ENCODE results near the gene CCDC12.
A peak's percentile ranks its signal among the peaks of the same experiment; 100 is the strongest.
"Not testable (repeated sequence)": the region's sequence is repeated elsewhere in the genome, so short reads cannot be mapped to it uniquely, and the experiment has no call there.

The CCDC12 gene

DNA sequence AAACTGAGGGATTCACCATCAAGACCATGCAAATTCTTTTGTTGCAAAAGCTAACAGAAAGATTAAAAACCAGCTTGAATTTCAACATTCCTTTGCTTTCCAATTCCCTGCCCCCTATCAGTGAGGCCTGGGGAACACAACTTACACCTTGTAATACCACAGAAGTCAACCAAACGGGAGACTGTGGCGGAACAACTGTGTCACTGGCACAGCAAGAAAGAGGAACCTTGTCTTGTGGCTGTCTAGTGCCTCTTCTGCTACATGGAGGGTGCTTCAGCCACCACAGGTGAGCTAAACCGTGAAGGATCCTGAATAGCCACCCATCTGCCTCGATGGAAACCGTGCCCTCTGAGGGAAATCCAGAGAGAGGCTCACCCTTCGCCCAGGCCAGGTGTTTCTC lies 11.4 kb downstream of the CCDC12 start:
- TF ChIP-seq, protein P1, sequence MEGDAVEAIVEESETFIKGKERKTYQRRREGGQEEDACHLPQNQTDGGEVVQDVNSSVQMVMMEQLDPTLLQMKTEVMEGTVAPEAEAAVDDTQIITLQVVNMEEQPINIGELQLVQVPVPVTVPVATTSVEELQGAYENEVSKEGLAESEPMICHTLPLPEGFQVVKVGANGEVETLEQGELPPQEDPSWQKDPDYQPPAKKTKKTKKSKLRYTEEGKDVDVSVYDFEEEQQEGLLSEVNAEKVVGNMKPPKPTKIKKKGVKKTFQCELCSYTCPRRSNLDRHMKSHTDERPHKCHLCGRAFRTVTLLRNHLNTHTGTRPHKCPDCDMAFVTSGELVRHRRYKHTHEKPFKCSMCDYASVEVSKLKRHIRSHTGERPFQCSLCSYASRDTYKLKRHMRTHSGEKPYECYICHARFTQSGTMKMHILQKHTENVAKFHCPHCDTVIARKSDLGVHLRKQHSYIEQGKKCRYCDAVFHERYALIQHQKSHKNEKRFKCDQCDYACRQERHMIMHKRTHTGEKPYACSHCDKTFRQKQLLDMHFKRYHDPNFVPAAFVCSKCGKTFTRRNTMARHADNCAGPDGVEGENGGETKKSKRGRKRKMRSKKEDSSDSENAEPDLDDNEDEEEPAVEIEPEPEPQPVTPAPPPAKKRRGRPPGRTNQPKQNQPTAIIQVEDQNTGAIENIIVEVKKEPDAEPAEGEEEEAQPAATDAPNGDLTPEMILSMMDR (IDR thresholded peaks at IDR 0.05; ENCODE audit: extremely low read depth, missing control alignments), result no peak
- no peak for DNase-seq (ENCODE audit: low spot score)

DNA sequence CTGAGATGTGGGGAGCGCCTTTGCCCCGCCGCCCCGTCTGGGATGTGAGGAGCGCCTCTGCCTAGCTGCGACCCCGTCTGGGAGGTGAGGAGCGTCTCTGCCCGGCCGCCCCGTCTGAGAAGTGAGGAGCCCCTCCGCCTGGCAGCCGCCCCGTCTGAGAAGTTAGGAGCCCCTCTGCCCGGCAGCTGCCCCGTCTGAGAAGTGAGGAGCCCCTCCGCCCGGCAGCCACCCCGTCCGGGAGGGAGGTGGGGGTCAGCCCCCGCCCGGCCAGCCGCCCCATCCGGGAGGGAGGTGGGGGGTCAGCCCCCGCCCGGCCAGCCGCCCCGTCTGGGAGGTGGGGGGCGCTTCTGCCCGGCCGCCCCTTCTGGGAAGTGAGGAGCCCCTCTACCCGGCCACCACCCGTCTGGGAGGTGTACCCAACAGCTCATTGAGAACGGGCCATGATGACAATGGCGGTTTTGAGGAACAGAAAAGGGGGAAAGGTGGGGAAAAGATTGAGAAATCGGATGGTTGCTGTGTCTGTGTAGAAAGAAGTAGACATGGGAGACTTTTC lies 12.4 kb downstream of the CCDC12 start:
- DNase-seq (ENCODE audit: low spot score), result not testable (repeated sequence)

DNA sequence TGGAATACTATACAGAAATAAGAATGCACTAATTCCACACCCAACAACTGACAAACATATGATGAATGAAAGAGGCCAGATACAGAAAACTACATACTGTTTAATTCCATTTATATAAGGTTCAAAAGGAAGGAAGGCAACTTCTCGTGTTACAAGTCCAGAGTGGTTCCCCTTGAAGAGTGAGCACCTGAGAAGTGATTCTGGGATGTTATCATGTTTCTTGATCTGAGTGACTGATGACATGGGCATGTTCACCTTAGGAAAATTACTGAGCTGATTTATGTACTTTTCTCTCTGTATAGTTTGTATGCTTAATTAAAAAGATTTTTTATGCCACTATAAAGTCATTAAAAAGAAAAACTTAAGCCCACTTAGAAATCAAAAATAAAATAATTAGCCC lies 13.6 kb downstream of the CCDC12 start:
- DNase-seq (ENCODE audit: low spot score), result no peak
- TF ChIP-seq, protein P1 (IDR thresholded peaks at IDR 0.05; ENCODE audit: extremely low read depth, missing control alignments), result no peak

DNA sequence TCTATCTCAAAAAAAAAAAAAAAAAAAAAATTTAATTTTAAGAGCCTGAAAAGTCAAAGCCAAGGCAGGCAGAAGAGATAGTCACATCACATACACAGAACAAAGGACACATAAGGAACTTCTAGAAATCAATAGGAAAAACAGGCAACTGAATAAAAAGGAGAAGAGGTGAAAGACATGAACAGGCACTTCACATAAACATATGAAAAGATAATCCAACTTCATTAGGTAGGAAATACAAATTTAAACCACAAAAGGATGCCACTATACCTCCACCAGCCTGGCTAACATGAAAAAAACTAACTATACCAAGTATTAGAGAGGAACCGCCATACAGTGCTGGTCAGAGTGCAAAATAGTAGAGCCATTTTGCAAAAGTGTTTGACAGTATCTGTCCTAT lies 14.1 kb downstream of the CCDC12 start:
- no peak for DNase-seq (ENCODE audit: low spot score)
- TF ChIP-seq, protein P1 (IDR thresholded peaks at IDR 0.05; ENCODE audit: extremely low read depth, missing control alignments), result no peak

DNA sequence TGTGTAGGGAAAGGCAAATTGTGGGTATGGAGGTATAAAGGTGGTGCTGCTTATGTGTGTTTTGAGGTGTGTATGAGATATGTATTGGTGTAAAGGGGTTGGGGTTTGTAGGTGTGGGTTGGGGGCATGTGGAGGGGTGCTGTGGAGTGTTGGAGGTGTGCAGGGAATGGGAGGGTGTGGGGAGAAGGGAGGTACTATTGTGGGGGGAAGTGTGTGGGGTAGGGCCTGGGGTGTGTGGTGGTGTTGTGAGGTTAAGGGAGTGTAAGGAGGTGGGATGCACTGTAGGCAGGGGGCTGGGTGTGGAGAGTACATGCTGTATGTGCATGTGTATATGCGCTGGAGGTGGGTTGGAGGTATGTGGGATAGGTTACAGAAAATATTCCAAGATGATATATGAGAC lies 15.7 kb downstream of the CCDC12 start:
- TF ChIP-seq, protein P1 (IDR thresholded peaks at IDR 0.05; ENCODE audit: extremely low read depth, missing control alignments), result no peak

DNA sequence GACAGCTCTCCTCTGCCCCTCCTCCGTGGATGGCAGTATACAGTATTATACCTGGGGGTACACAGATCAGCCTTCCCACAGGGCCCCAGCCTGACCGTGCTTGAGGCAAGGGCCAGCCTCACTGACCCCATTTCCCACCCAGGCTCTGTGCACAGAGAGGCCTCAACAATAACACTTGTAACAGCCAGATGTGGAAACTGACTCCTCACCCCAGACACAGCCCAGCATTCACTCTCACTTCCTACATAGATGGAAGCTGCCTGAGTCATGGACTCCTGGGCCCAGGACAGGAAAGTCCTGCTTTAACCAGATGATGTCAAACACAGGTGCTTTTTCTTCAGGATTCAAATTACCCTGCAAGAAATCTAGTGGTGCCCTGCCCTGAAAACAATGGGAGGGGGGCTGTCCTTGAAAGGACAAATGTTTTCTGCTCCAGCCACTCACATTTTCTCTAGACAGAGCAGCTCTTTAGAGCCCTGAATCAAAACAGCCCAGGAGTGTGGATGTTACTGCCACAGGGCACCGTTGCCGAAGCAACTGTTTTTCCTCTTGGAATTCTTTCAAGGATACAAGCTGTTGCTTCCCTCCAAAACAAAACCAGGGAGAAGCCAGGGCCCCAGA lies 16.4 kb downstream of the CCDC12 start:
- TF ChIP-seq, protein P1 (IDR thresholded peaks at IDR 0.05; ENCODE audit: extremely low read depth, missing control alignments), result no peak
- DNase-seq (ENCODE audit: low spot score), result peak; percentile 59

More for the DNA sequence above, 15.7 kb downstream of the CCDC12 start:
- no peak for DNase-seq (ENCODE audit: low spot score)

DNA sequence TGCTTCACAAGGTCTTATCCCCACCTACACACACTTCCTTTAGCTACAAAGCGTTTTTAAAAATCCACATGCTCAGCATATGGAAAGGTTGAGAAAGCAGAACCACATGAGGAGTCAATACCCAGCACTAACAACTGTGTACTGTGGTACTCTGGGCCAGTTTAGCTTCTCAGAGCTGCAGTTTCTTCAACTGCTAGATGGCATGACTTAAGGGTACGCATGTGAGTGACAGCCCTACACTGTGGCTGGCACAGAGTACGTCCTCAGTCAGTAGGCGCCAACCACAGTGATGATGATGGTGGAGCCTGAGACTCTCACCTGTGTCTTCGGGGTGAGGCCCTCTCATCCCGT lies 17.4 kb downstream of the CCDC12 start:
- TF ChIP-seq, protein P1 (IDR thresholded peaks at IDR 0.05; ENCODE audit: extremely low read depth, missing control alignments), result no peak

More for the DNA sequence above, 17.4 kb downstream of the CCDC12 start:
- no peak for DNase-seq (ENCODE audit: low spot score)

Data from GM20000 (cell line).